HepG2 (cell line): Measurements from ENCODE around the gene SHC1. TPM values are rescaled to one million over a fixed set of nuclear protein-coding genes. Genes with fewer than 3 reads are reported as not detected.

Experiments
- ATAC-seq: fragments of 200-7000 bp; cut with Tn5 transposase; 3 replicates; pipeline ENCODE4 v1.9.1; 2020; ENCODE audit warnings: mild to moderate bottlenecking, moderate library complexity
- Bru-seq: library from RNA; stranded (reverse); fragments of 400-500 nt; gene quantifications from one replicate; lab custom pipeline; 2021; lab: Mats Ljungman, UMichigan
- BruChase-seq, 2 experiments: library from RNA; stranded (reverse); fragments of 400-500 nt; gene quantifications; one replicate each; lab custom pipeline; 2021; lab: Mats Ljungman, UMichigan
- BruUV-seq: library from RNA; stranded (reverse); fragments of 400-500 nt; replicated peaks from 2 replicates; lab custom pipeline; 2021; lab: Mats Ljungman, UMichigan
- CTCF ChIA-PET: fragments of 300-600 bp; formaldehyde crosslinking; extraction: SDS; loops from one replicate; lab custom pipeline; 2021; ENCODE audit warnings: low total read pairs, inconsistent platforms, low intra/inter-chr PET ratio; lab: Yijun Ruan, JAX
- POLR2A ChIA-PET: fragments of 350-600 bp; sonication (Branson Sonifier 250); formaldehyde crosslinking; loops from one replicate; lab custom pipeline; 2020; ENCODE audit warnings: antibody characterized with exemption, inconsistent platforms; lab: Yijun Ruan, JAX
- DNase-seq: peaks from one replicate; pipeline ENCODE4 v3.0.0-alpha.2; 2015; ENCODE audit warnings: low spot score
- FAIRE-seq: peaks from 3 replicates; lab custom pipeline; 2011; peaks lifted over from hg19 to GRCh38; lab: Jason Lieb, UNC
- H2AFZ ChIP-seq: one replicate; pipeline ENCODE4 v1.6.1; 2011; ENCODE audit warnings: low read length, inconsistent platforms
- H3K27ac ChIP-seq: fragments of 300-600 bp; 3 replicates; pipeline ENCODE4 v1.8.0; 2011; ENCODE audit warnings: mixed run types, mild to moderate bottlenecking, mixed read lengths, low read length, inconsistent platforms; ENCODE audit not compliant: insufficient read depth; ENCODE audit errors: extremely low read length
- H3K27me3 ChIP-seq, 2 experiments: fragments of 200-600 bp in 1 of 2; 2 replicates in 1 of 2; 3 replicates in 1 of 2; pipeline versions ENCODE4 v1.6.0 to v1.8.0; 2011; ENCODE audit warnings: low read length in 2 of 2, mild to moderate bottlenecking in 2 of 2, moderate library complexity in 2 of 2, inconsistent platforms in 1 of 2; ENCODE audit not compliant: insufficient read depth in 2 of 2, control insufficient read depth in 1 of 2
- H3K36me3 ChIP-seq, 2 experiments: fragments of 200-600 bp in 1 of 2; replicated peaks in 1 of 2; 2 replicates in 1 of 2; 3 replicates in 1 of 2; pipeline versions ENCODE4 v1.5.1 to v1.8.0; 2011; ENCODE audit warnings: low read length in 2 of 2, inconsistent platforms in 1 of 2; ENCODE audit not compliant: insufficient read depth in 2 of 2, control insufficient read depth in 1 of 2
- H3K4me1 ChIP-seq: 2 replicates; pipeline ENCODE4 v1.5.1; 2012; ENCODE audit warnings: low read length, inconsistent platforms; ENCODE audit not compliant: insufficient read depth
- H3K4me2 ChIP-seq: 2 replicates; pipeline ENCODE4 v1.6.0; 2011; ENCODE audit warnings: low read depth, low read length, inconsistent platforms
- H3K4me3 ChIP-seq, 3 experiments: fragments of 200-600 bp in 1 of 3; sonication (generic), shearing (Covaris generic) in 1 of 3; replicated peaks in 1 of 3; 2 replicates each; pipeline ENCODE4 v1.5.1; 2011 to 2016; ENCODE audit warnings: low read length in 3 of 3, inconsistent platforms in 2 of 3, low read depth in 2 of 3, mild to moderate bottlenecking in 2 of 3, control low read depth in 1 of 3, mixed read lengths in 1 of 3; ENCODE audit not compliant: insufficient read depth in 1 of 3
- H3K79me2 ChIP-seq: one replicate; pipeline ENCODE4 v1.6.1; 2011; ENCODE audit warnings: low read length, inconsistent platforms; ENCODE audit not compliant: insufficient read depth
- H3K9ac ChIP-seq: 2 replicates; pipeline ENCODE4 v1.6.0; 2011; ENCODE audit warnings: mild to moderate bottlenecking, low read depth, low read length, inconsistent platforms; ENCODE audit not compliant: insufficient read depth
- H3K9me3 ChIP-seq: 2 replicates; pipeline ENCODE4 v1.5.1; 2012; ENCODE audit warnings: mild to moderate bottlenecking, low read length
- H4K20me1 ChIP-seq: 2 replicates; pipeline ENCODE4 v1.6.0; 2011; ENCODE audit warnings: inconsistent platforms, mild to moderate bottlenecking, low read length, moderate library complexity; ENCODE audit not compliant: insufficient read depth
- ZBTB37 ChIP-seq: sonication (generic); formaldehyde crosslinking; IDR thresholded peaks from 2 replicates; pipeline ENCODE4 v1.4.0; 2020; ENCODE audit warnings: mild to moderate bottlenecking, missing genetic modification reagents
- ZC3H4 ChIP-seq: sonication (generic); formaldehyde crosslinking; IDR thresholded peaks from 2 replicates; pipeline ENCODE4 v1.4.0; 2020; ENCODE audit warnings: missing genetic modification reagents, borderline replicate concordance
- ZNF281 ChIP-seq: sonication (generic); formaldehyde crosslinking; IDR thresholded peaks from 2 replicates; pipeline ENCODE4 v1.4.0; 2020; ENCODE audit warnings: missing genetic modification reagents, borderline replicate concordance
- ZNF3 ChIP-seq: IDR thresholded peaks from 2 replicates; pipeline ENCODE4 v1.7.0; 2017; ENCODE audit warnings: inconsistent platforms
- WGBS: methylation state at CpG from one replicate; pipeline ENCODE4 v1.1.6; 2017; ENCODE audit warnings: low lambda C conversion rate; 5-methylcytosine and 5-hydroxymethylcytosine counted together
- in situ Hi-C: cut with HindIII; loops from 2 replicates; pipeline ENCODE4 v1.10.0; 2017; ENCODE audit warnings: low pct_unique_long_range_greater_than_20kb; ENCODE audit not compliant: extremely low pct_ligation_motif_present
- intact Hi-C: fragments of 100-400 bp; cut with micrococcal nuclease; formaldehyde crosslinking; loops from one replicate; pipeline ENCODE4 v1.10.0; 2022; ENCODE audit not compliant: unreplicated experiment
- long read RNA-seq, 2 experiments: library from RNA in 1 of 2; library from polyadenylated mRNA in 1 of 2; stranded (forward) in 1 of 2; unstranded in 1 of 2; transcript quantifications; one replicate each; pipeline ENCODE4 v2.0.0, GENCODE V29; 2019 to 2022
- polyA minus RNA-seq, 3 experiments: library from RNA; depleted of rRNA, polyadenylated mRNA; stranded (reverse); fragments of >200 nt; gene quantifications; 2 replicates each; pipeline ENCODE4 v1.2.3, GENCODE V29; 2011; ENCODE audit warnings: low replicate concordance in 1 of 3
- polyA plus RNA-seq, 8 experiments: library from polyadenylated mRNA; depleted of rRNA in 3 of 8; stranded (reverse) in 7 of 8; unstranded in 1 of 8; fragments of >200 nt; fragmentation: Illumina TruSeq in 4 of 8; extraction: Trizol in 4 of 8; gene quantifications; 2 replicates each; pipeline versions ENCODE4 v1.2.1 to v1.2.3, GENCODE V29; 2011 to 2016; ENCODE audit warnings: low read depth in 4 of 8, missing spikeins in 1 of 8, mixed read lengths in 1 of 8; ENCODE audit not compliant: insufficient read depth in 1 of 8
- total RNA-seq, 5 experiments: library from RNA; depleted of rRNA; stranded (reverse); fragments of >200 nt; fragmentation: Illumina TruSeq; extraction: Trizol; gene quantifications; 2 replicates each; pipeline ENCODE4 v1.2.3, GENCODE V29; 2016; ENCODE audit warnings: low read depth in 1 of 5
- TF ChIP-seq, protein P1 (sequence below): sonication (generic); formaldehyde crosslinking; IDR thresholded peaks from 2 replicates; pipeline ENCODE4 v1.4.0; 2020; ENCODE audit warnings: missing genetic modification reagents, borderline replicate concordance

SHC1 gene
- total RNA-seq (2016; rRNA removed; fragmentation: Illumina TruSeq; extraction: Trizol) (52.0 and 55.0 TPM in 2 replicates), polyA plus RNA-seq (2011; rRNA removed) (137 and 146 TPM in 2 replicates), polyA minus RNA-seq (2011; rRNA and poly(A)+ RNA removed; ENCODE audit: low replicate concordance) (119 and 193 TPM in 2 replicates), Bru-seq, nascent RNA (percentile 80 among the genes with signal in this experiment), BruChase-seq, experiment 1, labeled RNA remaining after a 6-hour chase (percentile 94 among the genes with signal in this experiment), BruChase-seq, experiment 2, labeled RNA remaining after a 2-hour chase (percentile 89 among the genes with signal in this experiment)
- total RNA-seq (2016; cell fraction: cytosol; rRNA removed; fragmentation: Illumina TruSeq; extraction: Trizol; ENCODE audit: low read depth) = 10.4 and 11.4 TPM in 2 replicates
- 43.4 and 62.0 TPM in 2 replicates for total RNA-seq (2016; cell fraction: insoluble cytoplasmic fraction; rRNA removed; fragmentation: Illumina TruSeq; extraction: Trizol)
- total RNA-seq (2016; cell fraction: membrane; rRNA removed; fragmentation: Illumina TruSeq; extraction: Trizol) = 32.4 and 34.5 TPM in 2 replicates
- 38.5 and 42.7 TPM in 2 replicates for total RNA-seq (2016; cell fraction: nucleus; rRNA removed; fragmentation: Illumina TruSeq; extraction: Trizol)
- polyA plus RNA-seq (2011; cell fraction: cytosol; rRNA removed) = 58.2 and 72.4 TPM in 2 replicates
- 261 and 328 TPM in 2 replicates for polyA plus RNA-seq (2011; cell fraction: nucleus; rRNA removed)
- polyA plus RNA-seq (2012) = 46.9 and 60.8 TPM in 2 replicates
- 13.4 and 13.5 TPM in 2 replicates for polyA plus RNA-seq (2016; cell fraction: cytosol; fragmentation: Illumina TruSeq; extraction: Trizol; ENCODE audit: low read depth)
- 59.8 and 73.1 TPM in 2 replicates for polyA plus RNA-seq (2016; cell fraction: insoluble cytoplasmic fraction; fragmentation: Illumina TruSeq; extraction: Trizol; ENCODE audit: low read depth)
- polyA plus RNA-seq (2016; cell fraction: membrane; fragmentation: Illumina TruSeq; extraction: Trizol; ENCODE audit: low read depth) = 34.6 and 37.7 TPM in 2 replicates
- polyA plus RNA-seq (2016; cell fraction: nucleus; fragmentation: Illumina TruSeq; extraction: Trizol; ENCODE audit: insufficient read depth, low read depth) = 141 and 171 TPM in 2 replicates
- polyA minus RNA-seq (2011; cell fraction: cytosol; rRNA and poly(A)+ RNA removed) = 49.8 and 52.4 TPM in 2 replicates
- polyA minus RNA-seq (2011; cell fraction: nucleus; rRNA and poly(A)+ RNA removed) = 37.5 and 41.5 TPM in 2 replicates
- long read RNA-seq, experiment 1, transcript SHC1-210 (12 exons, 3,481 nt) = major isoform, 13 of 51 reads
- long read RNA-seq, experiment 1, transcript SHC1-205 (13 exons, 3,062 nt) = minor isoform, 5 of 51 reads
- long read RNA-seq, experiment 1, transcript SHC1-202 (12 exons, 3,472 nt) = minor isoform, 7 of 51 reads
- long read RNA-seq, experiment 1, partial matches to known transcripts = 5 of 51 reads
- long read RNA-seq, experiment 1, other reads (novel, unspliced or antisense) = 18 of 51 reads
- long read RNA-seq, experiment 2, transcript SHC1-202 (12 exons, 3,472 nt) = minor isoform, 16 of 118 reads
- long read RNA-seq, experiment 2, transcript SHC1-205 (13 exons, 3,062 nt) = minor isoform, 14 of 118 reads
- long read RNA-seq, experiment 2, transcript SHC1-204 (13 exons, 3,059 nt) = minor isoform, 12 of 118 reads
- long read RNA-seq, experiment 2, transcript SHC1-210 (12 exons, 3,481 nt) = major isoform, 24 of 118 reads
- long read RNA-seq, experiment 2, partial matches to known transcripts = 22 of 118 reads
- long read RNA-seq, experiment 2, other reads (novel, unspliced or antisense) = 30 of 118 reads

DNA sequence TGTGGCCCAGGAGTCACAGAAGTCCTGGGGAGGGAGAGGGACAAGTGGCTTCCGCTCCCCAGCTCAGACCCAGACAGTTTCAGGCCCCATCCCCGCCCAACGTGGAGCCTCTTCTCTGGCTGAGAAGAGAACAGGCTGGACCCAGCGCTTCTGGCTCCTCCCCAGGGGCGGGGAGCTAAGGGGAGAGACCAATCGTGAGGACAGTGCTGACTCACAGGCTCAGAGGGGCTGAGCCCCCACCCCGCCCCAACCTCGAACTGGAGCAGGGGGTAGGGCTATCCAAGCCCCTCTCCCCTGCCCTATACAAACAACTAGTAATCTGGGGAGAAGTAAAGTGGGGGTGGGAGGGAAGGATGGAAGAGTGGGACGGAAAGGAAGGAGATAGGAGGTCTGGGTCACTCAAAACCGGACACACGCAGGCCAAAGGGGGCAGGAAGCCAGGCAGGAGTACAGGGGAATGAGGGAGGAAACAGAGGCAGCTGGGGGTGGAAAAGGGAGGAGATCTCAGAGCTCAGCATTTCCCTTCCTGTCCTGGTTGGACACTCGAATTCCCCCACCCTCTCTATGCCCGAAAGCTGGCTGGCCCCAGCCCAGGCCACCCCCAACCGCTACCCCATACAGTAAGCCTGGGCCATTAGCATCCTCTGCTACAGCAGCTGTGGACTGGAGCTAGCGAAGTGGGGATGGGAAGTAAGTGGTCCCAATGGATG, at the start of gene SHC1:
SHC1 (minus strand) TSS at position 117 of the 710 bp plus-strand sequence. CDS start 221 bp downstream, outside the sequence.
- FAIRE-seq (peak; percentile 86), ATAC-seq (peak; percentile 75), DNase-seq (peak; percentile 83)
- WGBS = 28% methylated on average over 9 of the region's 15 CpGs
- intact Hi-C loops (loop anchor here (1.0 kb wide), 1 partner anchor 47 kb away; no protein-coding TSS in a partner anchor), in situ Hi-C loops (no loop called here)
- CTCF ChIA-PET = no interaction called here
- Histone ChIP-seq H2AFZ (no peak within 1 kb of the TSS), H3K4me1 (peaks cover 59% of the 10 kb centered on the region), H3K27ac (peak within 1 kb of the TSS; percentile 100), H4K20me1 (no peaks in the 10 kb centered on the region), H3K36me3 (peaks cover 13 to 33% of the 10 kb centered on the region in 2 experiments; a peak in 4 of 5 replicates), H3K9ac (peak within 1 kb of the TSS; percentile 63), H3K4me2 (peak within 1 kb of the TSS; percentile 100), H3K9me3 (no peaks in the 10 kb centered on the region), H3K79me2 (peaks cover 52% of the 10 kb centered on the region), H3K4me3 (peak within 1 kb of the TSS; percentile 51 to 75 (median 59)), H3K27me3 (no peaks in the 10 kb centered on the region; a peak in 1 of 5 replicates)
- POLR2A ChIA-PET = interaction anchor here (0.7 to 6.6 kb wide), 21 partner anchors 9 to 636 kb away, joined by 3 to 148 read pairs (median 5); partner anchors contain the start of genes ADAM15, FLAD1, LENEP and PBXIP1
- no TSS peak for BruUV-seq
- TF ChIP-seq, protein P1, sequence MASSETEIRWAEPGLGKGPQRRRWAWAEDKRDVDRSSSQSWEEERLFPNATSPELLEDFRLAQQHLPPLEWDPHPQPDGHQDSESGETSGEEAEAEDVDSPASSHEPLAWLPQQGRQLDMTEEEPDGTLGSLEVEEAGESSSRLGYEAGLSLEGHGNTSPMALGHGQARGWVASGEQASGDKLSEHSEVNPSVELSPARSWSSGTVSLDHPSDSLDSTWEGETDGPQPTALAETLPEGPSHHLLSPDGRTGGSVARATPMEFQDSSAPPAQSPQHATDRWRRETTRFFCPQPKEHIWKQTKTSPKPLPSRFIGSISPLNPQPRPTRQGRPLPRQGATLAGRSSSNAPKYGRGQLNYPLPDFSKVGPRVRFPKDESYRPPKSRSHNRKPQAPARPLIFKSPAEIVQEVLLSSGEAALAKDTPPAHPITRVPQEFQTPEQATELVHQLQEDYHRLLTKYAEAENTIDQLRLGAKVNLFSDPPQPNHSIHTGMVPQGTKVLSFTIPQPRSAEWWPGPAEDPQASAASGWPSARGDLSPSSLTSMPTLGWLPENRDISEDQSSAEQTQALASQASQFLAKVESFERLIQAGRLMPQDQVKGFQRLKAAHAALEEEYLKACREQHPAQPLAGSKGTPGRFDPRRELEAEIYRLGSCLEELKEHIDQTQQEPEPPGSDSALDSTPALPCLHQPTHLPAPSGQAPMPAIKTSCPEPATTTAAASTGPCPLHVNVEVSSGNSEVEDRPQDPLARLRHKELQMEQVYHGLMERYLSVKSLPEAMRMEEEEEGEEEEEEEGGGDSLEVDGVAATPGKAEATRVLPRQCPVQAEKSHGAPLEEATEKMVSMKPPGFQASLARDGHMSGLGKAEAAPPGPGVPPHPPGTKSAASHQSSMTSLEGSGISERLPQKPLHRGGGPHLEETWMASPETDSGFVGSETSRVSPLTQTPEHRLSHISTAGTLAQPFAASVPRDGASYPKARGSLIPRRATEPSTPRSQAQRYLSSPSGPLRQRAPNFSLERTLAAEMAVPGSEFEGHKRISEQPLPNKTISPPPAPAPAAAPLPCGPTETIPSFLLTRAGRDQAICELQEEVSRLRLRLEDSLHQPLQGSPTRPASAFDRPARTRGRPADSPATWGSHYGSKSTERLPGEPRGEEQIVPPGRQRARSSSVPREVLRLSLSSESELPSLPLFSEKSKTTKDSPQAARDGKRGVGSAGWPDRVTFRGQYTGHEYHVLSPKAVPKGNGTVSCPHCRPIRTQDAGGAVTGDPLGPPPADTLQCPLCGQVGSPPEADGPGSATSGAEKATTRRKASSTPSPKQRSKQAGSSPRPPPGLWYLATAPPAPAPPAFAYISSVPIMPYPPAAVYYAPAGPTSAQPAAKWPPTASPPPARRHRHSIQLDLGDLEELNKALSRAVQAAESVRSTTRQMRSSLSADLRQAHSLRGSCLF (CRISPR knock-in tag) = no peak
- TF ChIP-seq ZNF3 (CRISPR knock-in tag) = no peak
- TF ChIP-seq ZNF281 (CRISPR knock-in tag) = no peak
- no peak for TF ChIP-seq ZBTB37
- no peak for TF ChIP-seq ZC3H4 (CRISPR knock-in tag)
